CD4-positive, alpha-beta T cell treated with Interleukin-4 for 4 hours (primary cell): ENCODE results near the gene ZNF282.

Experiments
- DNase-seq: peaks from one replicate; pipeline ENCODE4 v3.0.0-alpha.2; 2020

The ZNF282 gene

DNA sequence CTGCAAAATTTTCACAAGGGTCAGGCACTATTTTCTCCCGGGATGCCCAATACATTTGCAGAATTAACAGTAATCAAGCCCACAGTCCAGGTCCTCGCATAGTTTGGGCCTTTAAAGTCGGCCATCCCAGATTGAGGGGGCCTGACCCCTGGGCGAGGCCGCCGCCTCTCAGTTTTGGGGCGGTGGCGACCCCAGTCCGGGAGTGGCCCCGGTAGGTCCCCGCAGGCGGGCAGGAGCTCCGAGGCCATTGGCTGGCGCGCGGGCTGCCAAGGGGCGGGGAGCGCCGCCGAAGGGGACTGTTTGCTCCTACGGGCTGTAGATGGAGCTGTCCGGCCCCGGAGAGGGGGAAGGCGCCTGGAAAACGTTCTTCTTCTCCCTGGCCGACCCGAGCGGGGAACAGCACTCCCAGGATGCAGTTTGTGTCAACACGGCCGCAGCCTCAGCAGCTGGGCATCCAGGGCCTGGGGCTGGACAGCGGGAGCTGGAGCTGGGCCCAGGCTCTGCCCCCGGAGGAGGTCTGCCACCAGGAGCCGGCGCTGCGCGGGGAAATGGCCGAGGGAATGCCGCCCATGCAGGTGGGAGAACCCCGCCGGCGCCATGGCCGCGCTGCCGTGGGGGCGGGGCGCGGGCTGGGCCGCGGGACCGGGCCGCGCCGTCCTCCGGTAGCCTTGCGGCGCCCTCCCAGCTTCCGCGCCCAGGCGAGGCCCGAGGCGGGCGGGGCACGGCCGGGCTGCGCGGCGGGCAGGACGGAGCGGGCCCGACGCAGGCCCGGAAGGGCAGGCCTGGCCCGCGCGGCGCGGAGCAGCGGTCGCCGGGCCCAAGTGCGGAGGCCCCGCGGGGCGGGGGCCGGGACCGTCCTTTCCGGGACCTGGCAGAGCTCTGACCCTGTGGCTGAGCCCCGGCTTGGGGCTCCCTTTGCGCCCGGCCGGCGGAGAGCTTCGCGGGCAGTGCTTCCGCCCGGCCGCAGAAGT is at the start of gene ZNF282:
TSS of gene ZNF282 (plus strand) at position 367 of the 971 bp plus-strand sequence. CDS start at position 411, 44 bp downstream.
- peak; percentile 72 for DNase-seq

DNA sequence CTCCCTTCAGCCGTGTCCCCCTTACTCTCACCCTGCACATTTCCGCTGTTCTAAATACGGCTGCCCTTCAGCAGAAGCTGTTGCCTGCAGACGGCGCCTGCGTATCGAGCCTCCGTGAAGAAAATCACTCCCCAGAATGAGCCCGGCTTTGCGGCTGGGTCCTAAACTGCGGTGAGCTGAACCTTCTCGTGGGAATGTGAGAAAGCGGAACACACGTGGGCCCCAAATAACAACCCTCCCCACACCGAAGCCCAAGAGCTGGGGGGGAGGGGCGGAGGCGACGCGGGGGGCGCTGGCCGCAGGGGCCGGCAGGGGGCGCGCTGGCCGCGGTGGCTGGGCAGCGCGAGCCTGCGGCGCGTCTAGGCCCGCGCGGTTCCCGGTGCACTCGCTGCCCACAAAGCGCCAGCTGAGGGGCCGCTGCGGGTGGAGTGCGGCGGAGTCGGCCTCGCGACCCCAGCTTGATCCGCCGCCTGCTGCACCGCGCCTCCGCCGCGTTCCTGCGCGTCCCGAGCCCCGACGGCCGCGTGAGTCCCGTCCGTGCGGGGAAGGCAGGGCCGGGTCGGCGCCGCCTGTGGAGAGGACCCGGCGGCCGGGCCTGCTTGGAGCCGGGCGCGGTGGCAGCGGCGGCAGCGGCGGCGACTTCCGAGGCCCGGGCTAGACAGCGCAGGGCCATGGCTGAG is 48.1 kb upstream of the ZNF282 start, which contains the start of gene ZNF398:
TSS of gene ZNF398 (plus strand) at position 382 of the 680 bp plus-strand sequence. CDS start at position 672, 290 bp downstream.
- DNase-seq, result peak; percentile 88

DNA sequence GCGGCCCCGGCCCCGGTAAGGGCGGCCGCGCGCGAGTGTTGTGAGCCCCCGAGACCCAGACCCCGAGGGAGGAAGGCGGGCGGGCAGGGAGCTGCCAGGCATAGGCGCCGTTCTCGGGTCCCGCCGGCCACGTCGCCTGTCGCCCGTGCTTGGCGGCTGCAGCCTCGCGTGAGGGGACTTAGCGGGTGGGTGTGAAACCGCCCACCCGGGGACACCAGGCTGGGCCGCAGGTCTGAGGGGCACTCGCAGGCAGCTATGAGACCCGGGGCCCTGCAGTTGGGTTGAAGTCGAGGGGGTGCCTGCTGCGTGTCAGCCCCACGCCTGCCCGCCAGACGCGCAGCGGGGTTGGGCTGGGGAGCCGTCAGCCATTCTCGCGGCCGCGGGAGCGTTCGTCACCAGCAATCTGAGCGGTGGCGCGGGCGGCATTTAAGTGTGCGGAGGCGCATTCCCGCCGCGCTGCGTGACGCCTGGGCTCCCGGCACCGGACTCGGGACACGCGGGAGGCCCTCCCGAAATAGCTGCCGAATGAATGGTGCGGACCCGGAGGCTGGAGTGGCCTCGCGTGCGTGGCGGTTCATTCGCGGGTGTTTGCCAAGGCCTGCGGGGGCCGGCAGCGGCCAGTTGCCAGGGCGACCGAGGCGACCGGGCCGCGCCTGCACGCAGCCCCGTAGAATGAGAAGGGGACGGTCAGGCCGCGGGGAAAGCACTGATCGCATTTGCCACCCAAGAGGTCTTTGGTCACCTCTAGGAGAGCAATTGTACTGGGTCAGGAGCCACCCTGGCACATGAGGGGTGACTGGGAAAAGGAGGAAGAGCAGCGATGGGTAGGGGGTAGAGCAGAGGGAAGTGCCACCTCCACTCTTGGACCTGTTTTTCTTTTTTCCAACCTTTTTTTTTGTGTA is 47.3 kb upstream of the ZNF282 start:
- peak; percentile 58 for DNase-seq

DNA sequence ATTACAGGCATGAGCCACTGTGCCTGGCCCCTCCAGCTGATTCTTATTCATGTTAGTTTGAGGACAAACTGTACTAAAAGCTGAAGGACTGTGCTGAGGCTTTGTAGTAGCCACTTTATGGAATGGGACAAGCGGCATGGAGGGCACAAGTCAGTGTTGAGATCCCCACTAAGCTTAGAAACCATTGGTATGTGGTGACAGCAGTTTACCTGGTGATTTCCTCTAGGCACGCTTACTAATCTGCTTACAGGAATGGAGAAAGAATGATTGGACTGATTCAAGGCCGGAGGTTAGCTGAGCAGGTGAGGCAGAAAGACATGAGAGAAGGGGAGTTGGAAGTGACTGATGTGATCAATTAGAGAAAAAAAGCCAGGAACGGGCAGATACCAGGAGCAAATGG is 44.4 kb upstream of the ZNF282 start:
- no peak for DNase-seq

DNA sequence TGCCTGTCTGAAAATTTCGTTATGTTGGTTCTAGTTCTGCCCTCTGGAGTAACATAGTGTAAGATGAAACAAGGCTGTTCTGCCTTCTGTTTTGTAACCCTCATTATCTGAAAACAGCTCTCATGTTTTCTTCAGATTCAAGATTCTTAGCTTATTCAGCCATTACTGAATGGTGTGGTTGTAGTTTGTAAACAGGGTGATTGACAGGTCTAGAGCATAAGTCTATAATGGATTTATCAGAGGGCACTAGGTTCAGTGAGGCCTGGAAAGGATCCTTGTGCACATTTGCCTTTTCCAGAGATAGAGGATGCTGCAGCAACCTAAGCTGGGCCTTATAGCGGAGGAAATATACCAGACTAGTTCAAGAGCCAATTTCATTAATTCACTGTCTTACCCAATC is 42.0 kb upstream of the ZNF282 start:
- no peak for DNase-seq

DNA sequence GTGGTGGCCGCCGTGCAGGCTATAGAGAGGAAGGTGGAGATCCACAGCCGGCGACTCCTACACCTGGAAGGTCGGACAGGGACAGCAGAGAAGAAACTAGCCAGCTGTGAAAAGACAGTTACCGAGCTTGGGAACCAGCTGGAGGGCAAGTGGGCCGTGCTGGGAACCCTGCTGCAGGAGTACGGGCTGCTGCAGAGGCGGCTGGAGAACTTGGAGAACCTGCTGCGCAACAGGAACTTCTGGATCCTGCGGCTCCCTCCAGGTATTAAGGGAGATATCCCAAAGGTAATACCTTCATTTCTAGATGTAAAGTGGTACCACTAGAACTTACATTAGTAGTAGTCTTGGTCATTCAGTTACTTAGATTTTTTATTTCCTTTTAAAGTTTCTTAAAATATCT is 41.3 kb upstream of the ZNF282 start:
- DNase-seq, result no peak

DNA sequence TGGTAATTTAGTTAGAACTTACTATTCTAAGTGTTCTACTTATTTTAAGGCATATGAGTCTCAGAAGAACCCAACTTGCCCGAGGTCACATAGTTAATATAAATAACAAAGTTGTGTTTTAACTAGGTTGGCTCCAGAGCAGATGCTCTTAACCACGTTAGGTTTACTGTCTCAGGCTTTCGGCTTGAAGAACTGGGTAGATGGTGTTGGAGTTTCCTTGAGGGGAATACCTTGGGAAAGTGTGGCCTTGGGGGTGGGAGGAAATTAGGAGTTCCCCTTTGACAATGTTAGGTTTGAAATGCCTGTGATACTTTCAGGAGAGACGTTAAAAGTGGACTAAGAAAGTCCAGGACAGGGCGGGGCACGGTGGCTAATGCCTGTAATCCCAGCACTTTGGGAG is 38.4 kb upstream of the ZNF282 start:
- DNase-seq, result no peak

DNA sequence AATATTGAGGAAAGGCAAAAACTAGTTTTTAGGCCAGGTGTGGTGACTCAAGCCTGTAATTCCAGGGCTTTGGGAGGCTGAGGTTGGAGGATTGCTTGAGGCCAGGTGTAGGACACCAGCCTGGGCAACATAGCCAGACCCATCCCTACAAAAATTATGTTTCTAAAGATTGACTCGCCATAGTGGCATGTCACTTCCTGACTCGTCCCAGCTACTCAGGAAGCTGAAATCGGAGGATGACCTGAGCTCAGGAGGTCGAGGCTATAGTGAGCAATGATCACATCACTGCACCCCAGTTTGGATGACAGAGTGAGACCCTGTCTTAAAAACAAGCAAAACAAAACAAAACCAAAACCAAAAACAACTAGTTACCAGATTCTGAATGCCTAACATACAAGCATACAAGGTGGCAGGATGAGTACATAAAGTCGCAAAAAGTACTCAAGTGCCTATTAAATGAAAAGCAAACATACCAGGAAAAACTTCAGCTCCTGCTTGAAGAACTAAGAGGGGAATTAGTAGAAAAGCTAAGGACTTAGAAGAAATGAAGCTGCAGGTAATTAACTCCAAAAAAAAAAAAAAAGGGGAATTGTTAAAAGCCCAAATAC is 34.0 kb upstream of the ZNF282 start:
- DNase-seq, result no peak

DNA sequence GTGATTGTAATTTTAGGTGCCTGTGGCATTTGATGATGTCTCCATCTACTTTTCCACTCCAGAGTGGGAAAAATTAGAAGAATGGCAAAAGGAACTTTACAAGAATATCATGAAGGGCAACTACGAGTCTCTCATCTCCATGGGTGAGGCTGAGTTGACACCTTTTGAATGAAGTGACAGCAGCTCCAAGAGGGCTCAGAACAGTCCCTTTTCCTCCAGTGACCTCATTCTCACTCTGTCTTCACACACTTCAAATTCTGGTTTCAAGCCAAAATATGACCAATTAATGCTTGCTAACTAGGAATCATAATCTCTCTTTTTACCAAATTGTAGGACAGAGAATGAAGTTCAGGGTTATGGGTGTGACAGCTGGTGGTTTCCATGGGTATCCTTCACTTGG is 29.2 kb upstream of the ZNF282 start:
- DNase-seq, result no peak

DNA sequence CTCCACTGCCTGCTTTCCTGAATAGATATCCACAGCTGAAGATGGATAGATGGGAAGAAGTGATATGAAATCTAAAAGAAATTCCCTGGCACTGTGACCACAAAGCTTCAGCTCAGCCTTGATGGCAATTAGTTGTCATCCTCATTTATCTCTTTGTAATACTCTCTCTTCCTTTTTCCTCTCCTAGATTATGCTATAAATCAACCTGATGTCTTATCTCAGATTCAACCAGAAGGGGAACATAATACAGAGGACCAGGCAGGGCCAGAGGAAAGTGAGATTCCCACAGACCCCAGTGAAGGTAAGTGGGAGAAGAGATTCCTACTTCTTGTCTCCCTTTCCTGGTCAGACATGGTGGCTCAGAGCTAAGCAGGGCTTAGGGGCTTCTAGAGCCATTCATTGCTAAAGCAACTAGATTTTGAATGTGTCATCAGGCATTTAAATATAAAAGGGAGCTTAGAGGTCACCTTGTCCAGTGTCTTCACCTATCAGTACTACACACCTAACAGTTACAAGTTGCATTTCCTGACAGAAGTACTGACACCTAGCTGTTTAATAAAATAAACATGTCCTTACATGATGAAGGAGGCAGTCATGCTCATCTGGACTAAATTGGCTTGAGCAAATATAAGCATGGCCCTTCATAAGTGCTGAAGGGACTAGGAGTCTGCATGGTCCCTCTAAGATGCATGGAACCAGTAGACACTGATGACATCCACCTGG is 28.6 kb upstream of the ZNF282 start:
- DNase-seq, result no peak

DNA sequence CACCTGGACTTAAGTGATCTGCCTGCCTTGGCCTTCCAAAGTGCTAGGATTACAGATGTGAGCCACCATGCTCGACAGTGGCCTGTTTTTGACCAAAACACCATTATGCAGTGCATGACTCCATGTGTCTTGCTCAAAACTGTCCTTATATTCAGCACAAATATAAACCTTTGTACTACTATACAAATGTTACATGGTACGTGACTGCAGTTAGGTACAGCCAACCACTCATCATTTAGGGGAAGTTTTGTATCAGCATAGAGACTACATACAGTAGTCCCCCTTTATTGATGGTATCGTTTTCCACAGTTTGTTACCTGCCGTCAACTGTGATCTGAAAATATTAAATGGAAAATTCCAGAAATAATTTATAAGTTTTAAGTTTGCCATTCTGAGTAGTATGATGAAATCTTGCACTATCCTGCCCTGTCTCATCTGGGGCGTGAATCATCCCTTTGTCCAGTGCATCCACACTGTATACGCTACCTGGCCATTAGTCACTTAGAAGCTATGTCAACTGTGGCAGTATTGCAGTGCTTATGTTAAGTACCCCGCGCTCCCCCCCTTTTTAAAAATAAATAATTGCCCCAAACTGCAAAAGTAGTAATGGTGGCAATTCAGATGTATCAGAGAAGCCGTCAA is 23.3 kb upstream of the ZNF282 start:
- DNase-seq, result no peak

DNA sequence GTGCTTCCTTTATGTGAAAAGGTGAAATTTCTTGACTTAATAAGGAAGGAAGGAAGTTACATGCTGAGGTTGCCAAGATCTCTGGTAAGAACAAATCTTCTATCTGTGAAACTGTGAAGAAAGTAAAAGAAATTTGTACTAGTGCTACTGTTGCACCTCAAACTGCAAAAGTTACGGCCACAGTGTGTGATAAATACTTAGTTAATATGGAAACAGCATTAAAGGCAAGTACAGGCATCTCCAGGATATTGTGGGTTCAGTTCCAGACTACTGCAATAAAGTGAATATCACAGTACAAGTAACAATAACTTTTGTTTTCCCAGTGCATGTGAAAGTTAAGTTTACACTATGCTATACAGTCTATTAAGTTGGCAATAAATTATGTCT is 22.8 kb upstream of the ZNF282 start:
- DNase-seq, result no peak

DNA sequence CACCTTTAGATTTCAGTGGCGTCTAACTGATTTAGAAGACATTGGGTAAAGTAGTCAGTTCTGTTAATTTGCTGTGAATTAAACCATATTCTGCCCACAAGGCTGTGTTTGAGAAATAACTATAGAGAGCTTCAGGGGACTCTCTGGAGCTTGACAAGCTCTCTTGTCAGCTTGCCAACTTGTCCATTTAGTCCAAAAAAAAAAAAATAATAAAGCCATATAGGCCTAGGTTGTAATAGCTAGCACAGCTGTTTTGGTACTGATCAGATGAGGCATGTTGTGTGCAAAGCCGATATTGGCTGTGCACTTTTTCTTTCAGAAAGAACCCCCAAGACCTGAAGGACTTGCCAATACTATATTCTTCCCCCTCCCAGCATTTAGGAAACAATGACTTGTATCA is 20.2 kb upstream of the ZNF282 start:
- no peak for DNase-seq

DNA sequence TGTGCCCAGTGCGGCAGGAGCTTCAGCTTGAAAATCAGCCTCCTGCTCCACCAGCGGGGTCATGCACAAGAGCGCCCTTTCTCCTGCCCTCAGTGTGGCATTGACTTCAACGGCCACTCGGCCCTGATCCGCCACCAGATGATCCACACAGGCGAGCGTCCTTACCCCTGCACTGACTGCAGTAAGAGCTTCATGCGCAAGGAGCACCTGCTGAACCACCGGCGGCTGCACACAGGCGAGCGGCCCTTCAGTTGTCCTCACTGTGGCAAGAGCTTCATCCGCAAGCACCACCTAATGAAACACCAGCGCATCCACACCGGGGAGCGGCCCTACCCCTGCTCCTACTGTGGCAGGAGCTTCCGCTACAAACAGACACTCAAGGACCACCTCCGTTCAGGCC is 16.1 kb upstream of the ZNF282 start:
- DNase-seq, result no peak

DNA sequence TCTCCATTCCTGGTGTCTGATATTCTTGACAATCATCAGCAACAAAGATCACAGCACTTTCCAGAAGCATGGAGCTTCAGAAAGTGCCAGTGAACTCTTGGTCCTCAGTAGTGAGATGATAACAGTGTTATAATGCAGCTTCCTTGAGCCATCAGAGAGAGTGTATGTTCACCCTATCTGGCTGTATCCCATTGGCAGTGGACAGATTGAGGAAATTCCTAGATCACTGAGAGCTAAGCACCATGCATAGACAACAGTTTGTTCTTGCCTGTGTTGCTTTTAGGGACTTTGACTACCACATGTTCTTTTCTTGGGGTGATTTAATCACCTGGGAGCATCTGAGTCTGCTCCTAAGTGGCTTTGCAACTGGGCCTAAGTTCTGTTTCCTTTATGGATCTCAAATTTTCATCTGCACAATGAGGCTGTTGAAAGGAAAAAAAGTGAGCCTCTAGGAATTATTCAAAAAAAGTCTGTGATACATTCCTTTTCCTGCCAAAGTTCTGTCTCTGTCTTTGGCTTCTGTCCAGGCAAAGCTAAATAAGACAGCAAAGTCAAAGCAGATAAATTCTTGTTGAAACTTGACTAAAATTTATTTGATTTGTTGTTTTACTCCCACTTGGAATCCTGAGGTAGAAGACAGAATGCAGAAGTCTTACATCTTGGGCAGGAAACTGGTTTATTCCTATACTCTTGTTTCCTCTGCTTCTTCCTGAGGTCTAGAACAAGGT is 14.5 kb upstream of the ZNF282 start:
- DNase-seq, result no peak

DNA sequence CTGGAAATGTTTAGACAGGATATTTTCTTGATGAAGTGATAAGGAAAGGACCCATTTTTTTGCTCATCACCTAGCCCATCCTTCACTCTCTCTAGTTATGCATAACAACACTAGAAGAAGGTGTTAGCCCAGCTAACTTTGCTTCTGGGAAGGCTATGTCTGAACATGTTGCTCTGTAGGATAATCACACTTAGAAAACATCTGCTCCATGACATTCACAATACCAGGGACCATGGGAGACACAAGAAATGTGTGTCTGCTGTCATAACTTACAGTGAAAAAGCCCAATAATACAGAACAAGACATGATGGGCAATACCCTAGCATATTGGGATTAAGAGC is 13.9 kb upstream of the ZNF282 start:
- DNase-seq, result no peak

DNA sequence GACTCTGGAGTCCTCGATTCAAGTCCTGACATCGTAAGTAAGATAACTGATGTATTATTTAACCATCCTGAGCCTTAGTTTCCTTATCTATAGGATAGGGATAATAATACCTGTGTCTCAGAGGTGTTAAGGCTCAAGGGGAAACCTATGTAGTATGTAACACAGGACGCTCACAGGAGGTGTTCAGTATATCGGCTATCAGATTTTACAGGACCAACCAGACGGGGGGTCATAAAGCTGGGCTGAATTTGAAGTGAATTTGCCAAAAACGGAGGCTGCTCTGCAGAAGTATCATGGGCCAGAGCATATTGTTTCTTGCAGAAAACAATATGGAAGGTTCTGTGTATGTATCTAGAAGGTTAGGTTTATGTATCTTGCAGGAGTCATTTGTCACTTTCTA is 11.1 kb upstream of the ZNF282 start:
- no peak for DNase-seq

DNA sequence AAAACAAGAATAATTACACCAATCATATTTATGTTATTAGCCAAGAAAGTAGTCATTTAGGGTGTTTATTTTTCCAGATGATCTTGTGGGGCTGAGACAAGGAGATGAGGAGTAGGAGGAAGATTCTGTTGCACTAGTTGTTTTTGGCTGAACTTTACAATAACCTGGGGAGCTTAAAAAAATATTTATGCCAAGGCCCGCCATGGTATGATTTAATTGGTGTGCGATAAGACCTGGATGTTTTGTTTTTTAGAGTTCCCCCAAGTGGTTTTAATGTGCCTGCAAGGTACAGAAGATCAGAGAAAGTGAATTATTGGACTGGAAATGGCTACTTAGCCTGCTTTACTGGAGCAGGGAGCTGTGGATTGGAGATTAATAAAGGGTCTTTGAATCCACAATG is 7.1 kb upstream of the ZNF282 start:
- DNase-seq, result no peak

DNA sequence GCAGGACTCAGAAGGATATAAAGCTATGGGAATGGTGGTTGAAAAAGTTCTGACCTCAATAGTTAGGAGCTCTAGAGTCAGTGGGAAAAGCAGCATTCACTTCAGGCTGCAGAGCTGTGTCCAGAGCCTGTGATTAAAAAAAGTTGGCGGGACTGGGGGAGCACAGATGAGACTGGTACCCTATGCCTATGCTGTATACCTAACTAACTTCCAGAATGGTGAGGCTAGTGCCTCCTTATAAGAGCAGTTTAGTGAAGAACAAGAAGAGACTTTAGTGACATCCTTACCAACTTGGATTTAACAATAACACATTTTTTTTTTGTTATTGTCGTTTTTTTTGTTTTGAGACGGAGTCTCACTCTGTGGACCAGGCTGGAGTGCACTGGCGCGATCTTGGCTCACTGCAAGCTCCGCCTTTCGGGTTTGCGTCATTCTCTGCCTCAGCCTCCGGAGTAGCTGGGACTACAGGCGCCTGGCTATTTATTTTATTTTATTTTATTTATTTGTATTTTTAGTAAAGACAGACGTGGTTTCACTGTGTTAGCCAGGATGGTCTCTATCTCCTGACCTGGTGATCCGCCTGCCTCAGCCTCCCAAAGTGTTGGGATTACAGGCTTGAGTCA is 6.6 kb upstream of the ZNF282 start:
- no peak for DNase-seq

DNA sequence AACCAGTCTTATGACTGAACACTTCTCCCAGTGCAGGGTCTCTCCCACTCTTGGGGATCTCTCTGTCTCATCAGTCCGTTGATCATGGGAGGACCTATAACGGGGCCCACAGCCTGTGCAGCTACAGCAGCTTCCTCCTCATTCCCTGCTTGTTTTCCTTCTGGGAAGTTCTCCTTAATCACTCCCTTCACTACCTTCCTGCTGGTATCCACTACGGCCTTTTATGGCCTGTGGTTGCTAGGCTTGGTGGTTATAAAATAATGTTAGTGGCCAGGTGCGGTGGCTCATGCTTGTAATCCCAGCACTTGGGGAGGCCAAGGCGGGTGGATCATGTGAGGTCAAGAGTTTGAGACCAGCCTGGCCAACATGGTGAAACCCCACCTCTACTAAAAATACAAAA is 3.5 kb upstream of the ZNF282 start:
- DNase-seq, result no peak
